ENCODE data around the gene INPP5E.
A peak's percentile ranks its signal among the peaks of the same experiment; 100 is the strongest.

The INPP5E gene

GRCh38 chr9:136462664-136463063 is 23.0 kb upstream of the INPP5E start:
- no peak for TF ChIP-seq POLR2A (IDR thresholded peaks at IDR 0.05; ENCODE audit: low read depth, low read length)
- no peak for TF ChIP-seq TAF1 (IDR thresholded peaks at IDR 0.05; ENCODE audit: low read depth, low read length)
- TF ChIP-seq PAX5 (IDR thresholded peaks at IDR 0.05; ENCODE audit: insufficient read depth, low read length, severe bottlenecking): no peak
- TF ChIP-seq POLR2AphosphoS5 (IDR thresholded peaks at IDR 0.05; ENCODE audit: low read depth, low read length): no peak
- TF ChIP-seq POU2F2 (IDR thresholded peaks at IDR 0.05; ENCODE audit: low read depth, low read length): no peak
- no peak for TF ChIP-seq SPI1 (IDR thresholded peaks at IDR 0.05; ENCODE audit: low read depth, low read length)
- no peak for FAIRE-seq
- DNase-seq (ENCODE audit: insufficient read length, low spot score): no peak

GRCh38 chr9:136460772-136461325 is 21.2 kb upstream of the INPP5E start:
- no peak for FAIRE-seq

GRCh38 chr9:136459425-136459824 is 19.8 kb upstream of the INPP5E start:
- FAIRE-seq: no peak
- TF ChIP-seq TAF1 (IDR thresholded peaks at IDR 0.05; ENCODE audit: low read depth, low read length): no peak
- TF ChIP-seq POU2F2 (IDR thresholded peaks at IDR 0.05; ENCODE audit: low read depth, low read length): no peak
- TF ChIP-seq POLR2A (IDR thresholded peaks at IDR 0.05; ENCODE audit: low read depth, low read length): no peak
- no peak for TF ChIP-seq PAX5 (IDR thresholded peaks at IDR 0.05; ENCODE audit: insufficient read depth, low read length, severe bottlenecking)
- no peak for TF ChIP-seq SPI1 (IDR thresholded peaks at IDR 0.05; ENCODE audit: low read depth, low read length)
- no peak for TF ChIP-seq POLR2AphosphoS5 (IDR thresholded peaks at IDR 0.05; ENCODE audit: low read depth, low read length)
- no peak for DNase-seq (ENCODE audit: insufficient read length, low spot score)

More at GRCh38 chr9:136460772-136461325, 21.2 kb upstream of the INPP5E start:
- TF ChIP-seq POU2F2 (IDR thresholded peaks at IDR 0.05; ENCODE audit: low read depth, low read length): no peak
- no peak for TF ChIP-seq POLR2AphosphoS5 (IDR thresholded peaks at IDR 0.05; ENCODE audit: low read depth, low read length)
- no peak for TF ChIP-seq SPI1 (IDR thresholded peaks at IDR 0.05; ENCODE audit: low read depth, low read length)
- TF ChIP-seq TAF1 (IDR thresholded peaks at IDR 0.05; ENCODE audit: low read depth, low read length): no peak
- no peak for TF ChIP-seq PAX5 (IDR thresholded peaks at IDR 0.05; ENCODE audit: insufficient read depth, low read length, severe bottlenecking)
- TF ChIP-seq POLR2A (IDR thresholded peaks at IDR 0.05; ENCODE audit: low read depth, low read length): no peak
- DNase-seq (ENCODE audit: insufficient read length, low spot score): no peak

- FAIRE-seq (no peak), DNase-seq (ENCODE audit: insufficient read length, low spot score) (no peak)
- no peak for TF ChIP-seq SPI1 (IDR thresholded peaks at IDR 0.05; ENCODE audit: low read depth, low read length)
- TF ChIP-seq TAF1 (IDR thresholded peaks at IDR 0.05; ENCODE audit: low read depth, low read length): no peak
- no peak for TF ChIP-seq PAX5 (IDR thresholded peaks at IDR 0.05; ENCODE audit: insufficient read depth, low read length, severe bottlenecking)
- no peak for TF ChIP-seq POLR2AphosphoS5 (IDR thresholded peaks at IDR 0.05; ENCODE audit: low read depth, low read length)
- no peak for TF ChIP-seq POU2F2 (IDR thresholded peaks at IDR 0.05; ENCODE audit: low read depth, low read length)
- TF ChIP-seq POLR2A (IDR thresholded peaks at IDR 0.05; ENCODE audit: low read depth, low read length): no peak
Measured at GRCh38 chr9:136457326-136457725, 17.7 kb upstream of the INPP5E start.

- no peak for FAIRE-seq
- TF ChIP-seq PAX5 (IDR thresholded peaks at IDR 0.05; ENCODE audit: insufficient read depth, low read length, severe bottlenecking) (no peak), POU2F2 (IDR thresholded peaks at IDR 0.05; ENCODE audit: low read depth, low read length) (no peak), POLR2A (IDR thresholded peaks at IDR 0.05; ENCODE audit: low read depth, low read length) (no peak), POLR2AphosphoS5 (IDR thresholded peaks at IDR 0.05; ENCODE audit: low read depth, low read length) (no peak), SPI1 (IDR thresholded peaks at IDR 0.05; ENCODE audit: low read depth, low read length) (no peak), TAF1 (IDR thresholded peaks at IDR 0.05; ENCODE audit: low read depth, low read length) (no peak)
- no peak for DNase-seq (ENCODE audit: insufficient read length, low spot score)
Measured at GRCh38 chr9:136456258-136456657, 16.6 kb upstream of the INPP5E start.

- 0 out of 2 replicates have a peak, but pooled peaks have one; percentile 10 for TF ChIP-seq POLR2A (IDR thresholded peaks at IDR 0.05; ENCODE audit: low read depth, low read length)
- TF ChIP-seq POLR2AphosphoS5 (IDR thresholded peaks at IDR 0.05; ENCODE audit: low read depth, low read length): no peak
- FAIRE-seq: no peak
- DNase-seq (ENCODE audit: insufficient read length, low spot score): no peak
Measured at GRCh38 chr9:136455043-136456002, 15.7 kb upstream of the INPP5E start.

GRCh38 chr9:136454026-136454796 is 14.6 kb upstream of the INPP5E start:
- FAIRE-seq (no peak), DNase-seq (ENCODE audit: insufficient read length, low spot score) (no peak)
- TF ChIP-seq SPI1 (IDR thresholded peaks at IDR 0.05; ENCODE audit: low read depth, low read length) (no peak), TAF1 (IDR thresholded peaks at IDR 0.05; ENCODE audit: low read depth, low read length) (no peak), POU2F2 (IDR thresholded peaks at IDR 0.05; ENCODE audit: low read depth, low read length) (no peak), POLR2A (IDR thresholded peaks at IDR 0.05; ENCODE audit: low read depth, low read length) (no peak), POLR2AphosphoS5 (IDR thresholded peaks at IDR 0.05; ENCODE audit: low read depth, low read length) (no peak), PAX5 (IDR thresholded peaks at IDR 0.05; ENCODE audit: insufficient read depth, low read length, severe bottlenecking) (no peak)

GRCh38 chr9:136453326-136453725 is 13.7 kb upstream of the INPP5E start:
- TF ChIP-seq TAF1 (IDR thresholded peaks at IDR 0.05; ENCODE audit: low read depth, low read length) (no peak), POLR2AphosphoS5 (IDR thresholded peaks at IDR 0.05; ENCODE audit: low read depth, low read length) (peak; percentile 53; the same call in 1 of the 2 replicates), POU2F2 (IDR thresholded peaks at IDR 0.05; ENCODE audit: low read depth, low read length) (no peak), SPI1 (IDR thresholded peaks at IDR 0.05; ENCODE audit: low read depth, low read length) (no peak)
- DNase-seq (ENCODE audit: insufficient read length, low spot score): no peak
- no peak for FAIRE-seq
